HG02678 (cell line): Measurements from ENCODE around the gene AGPS.

ENCODE experiments used
- ATAC-seq: cut with Tn5 transposase; IDR thresholded peaks from one replicate; pipeline ENCODE4 v1.9.1; 2021; ENCODE audit warnings: mild to moderate bottlenecking, moderate library complexity; ENCODE audit not compliant: unreplicated experiment

Gene AGPS

GRCh38 chr2:177383935-177384334 lies 8.6 kb upstream of the AGPS start:
- ATAC-seq, result no peak

GRCh38 chr2:177385151-177385550 lies 7.4 kb upstream of the AGPS start:
- no peak for ATAC-seq

GRCh38 chr2:177391822-177392372 lies 676 bp upstream of the AGPS start:
- ATAC-seq, result no peak

GRCh38 chr2:177393203-177393755 lies 706 bp downstream of the AGPS start:
- ATAC-seq, result no peak

GRCh38 chr2:177393824-177394593 lies 1.4 kb downstream of the AGPS start:
- ATAC-seq, result no peak

- ATAC-seq, result no peak
Measured at GRCh38 chr2:177394594-177394973, 2.0 kb downstream of the AGPS start.

GRCh38 chr2:177395351-177396065 lies 2.9 kb downstream of the AGPS start:
- no peak for ATAC-seq

GRCh38 chr2:177396703-177397460 lies 4.3 kb downstream of the AGPS start:
- ATAC-seq, result no peak

GRCh38 chr2:177397481-177398289 lies 5.1 kb downstream of the AGPS start:
- ATAC-seq, result no peak

GRCh38 chr2:177398290-177398683 lies 5.7 kb downstream of the AGPS start:
- ATAC-seq, result no peak

GRCh38 chr2:177398791-177399190 lies 6.2 kb downstream of the AGPS start:
- ATAC-seq, result no peak

- no peak for ATAC-seq
Measured at GRCh38 chr2:177399376-177399775, 6.8 kb downstream of the AGPS start.

GRCh38 chr2:177400337-177400923 lies 7.9 kb downstream of the AGPS start:
- ATAC-seq, result no peak

- ATAC-seq, result no peak
Measured at GRCh38 chr2:177402096-177402495, 9.5 kb downstream of the AGPS start.

- no peak for ATAC-seq
Measured at GRCh38 chr2:177403838-177404237, 11.3 kb downstream of the AGPS start.

GRCh38 chr2:177404243-177404642 lies 11.7 kb downstream of the AGPS start:
- ATAC-seq, result no peak

GRCh38 chr2:177405029-177405692 lies 12.6 kb downstream of the AGPS start:
- no peak for ATAC-seq

- ATAC-seq, result no peak
Measured at GRCh38 chr2:177406182-177406581, 13.6 kb downstream of the AGPS start.

GRCh38 chr2:177407031-177407430 lies 14.5 kb downstream of the AGPS start:
- no peak for ATAC-seq
